ENCODE results near the gene MRPL54. TPM values are rescaled to one million over a fixed set of nuclear protein-coding genes. Genes with fewer than 3 reads are reported as not detected.
A peak's percentile ranks its signal among the peaks of the same experiment; 100 is the strongest.
"Not testable (repeated sequence)": the region's sequence is repeated elsewhere in the genome, so short reads cannot be mapped to it uniquely, and the experiment has no call there.

The MRPL54 gene
- total RNA-seq, 2 donors from 2014 or later, result 67.3 to 74.2 TPM

GRCh38 chr19:3751236-3751635, 11.2 kb upstream of the MRPL54 start:
- Mint-ChIP-seq H3K4me3 (no peak overlapping the region), H3K4me1 (ENCODE audit: low read depth) (peaks cover 6% of the 10 kb centered on the region), H3K9me3 (no peaks in the 10 kb centered on the region), H3K27me3 (ENCODE audit: low read depth) (no peaks in the 10 kb centered on the region), H3K27ac (no peak overlapping the region), H3K36me3 (ENCODE audit: insufficient read depth in 2 of 2) (peaks cover 0 to 16% of the 10 kb centered on the region in 2 donors)
- DNase-seq (no peak), ATAC-seq (replicated peaks in 1 of 2) (no peak)

- DNase-seq, result no peak
- no peak overlapping the region for H3K4me3 Mint-ChIP-seq
- H3K27ac Mint-ChIP-seq, result no peak overlapping the region
- no peak for ATAC-seq (replicated peaks in 1 of 2)
- H3K27me3 Mint-ChIP-seq (ENCODE audit: low read depth), result no peaks in the 10 kb centered on the region
- peaks cover 6% of the 10 kb centered on the region for H3K4me1 Mint-ChIP-seq (ENCODE audit: low read depth)
- no peaks in the 10 kb centered on the region for H3K9me3 Mint-ChIP-seq
- H3K36me3 Mint-ChIP-seq (ENCODE audit: insufficient read depth in 2 of 2), result peaks cover 0 to 16% of the 10 kb centered on the region in 2 donors
Measured at GRCh38 chr19:3752492-3752891, 10.0 kb upstream of the MRPL54 start.

GRCh38 chr19:3753631-3754410, 8.7 kb upstream of the MRPL54 start:
- peaks cover 7% of the 10 kb centered on the region for H3K4me1 Mint-ChIP-seq (ENCODE audit: low read depth)
- DNase-seq (no peak), ATAC-seq (replicated peaks in 1 of 2) (no peak)
- no peak overlapping the region for H3K27ac Mint-ChIP-seq
- no peak overlapping the region for H3K4me3 Mint-ChIP-seq
- no peaks in the 10 kb centered on the region for H3K27me3 Mint-ChIP-seq (ENCODE audit: low read depth)
- H3K36me3 Mint-ChIP-seq (ENCODE audit: insufficient read depth in 2 of 2), result peaks cover 0 to 16% of the 10 kb centered on the region in 2 donors
- H3K9me3 Mint-ChIP-seq, result no peaks in the 10 kb centered on the region

GRCh38 chr19:3757705-3758104, 4.8 kb upstream of the MRPL54 start:
- not testable (repeated sequence) for DNase-seq; H3K9me3 Mint-ChIP-seq; H3K27me3 Mint-ChIP-seq (ENCODE audit: low read depth); H3K36me3 Mint-ChIP-seq (ENCODE audit: insufficient read depth in 2 of 2); H3K4me3 Mint-ChIP-seq; H3K27ac Mint-ChIP-seq; ATAC-seq (replicated peaks in 1 of 2)
- H3K4me1 Mint-ChIP-seq (ENCODE audit: low read depth), result peaks cover 44% of the 10 kb centered on the region

- H3K27ac Mint-ChIP-seq, result not testable (repeated sequence)
Measured at GRCh38 chr19:3758297-3758696, 4.2 kb upstream of the MRPL54 start.

GRCh38 chr19:3759482-3760254, 2.8 kb upstream of the MRPL54 start:
- H3K4me3 Mint-ChIP-seq, result peak overlapping the region; percentile 41 to 100
- no peaks in the 10 kb centered on the region for H3K27me3 Mint-ChIP-seq (ENCODE audit: low read depth)
- no peaks in the 10 kb centered on the region for H3K9me3 Mint-ChIP-seq
- ATAC-seq (replicated peaks in 1 of 2) (no peak), DNase-seq (no peak)
- peaks cover 2 to 8% of the 10 kb centered on the region in 2 donors for H3K36me3 Mint-ChIP-seq (ENCODE audit: insufficient read depth in 2 of 2)
- no peak overlapping the region for H3K27ac Mint-ChIP-seq
- peaks cover 52% of the 10 kb centered on the region for H3K4me1 Mint-ChIP-seq (ENCODE audit: low read depth)

More at GRCh38 chr19:3758297-3758696, 4.2 kb upstream of the MRPL54 start:
- H3K9me3 Mint-ChIP-seq; H3K36me3 Mint-ChIP-seq (ENCODE audit: insufficient read depth in 2 of 2); ATAC-seq (replicated peaks in 1 of 2); H3K27me3 Mint-ChIP-seq (ENCODE audit: low read depth); DNase-seq; H3K4me3 Mint-ChIP-seq: not testable (repeated sequence)
- peaks cover 50% of the 10 kb centered on the region for H3K4me1 Mint-ChIP-seq (ENCODE audit: low read depth)

- peaks cover 2 to 5% of the 10 kb centered on the region in 2 donors for H3K36me3 Mint-ChIP-seq (ENCODE audit: insufficient read depth in 2 of 2)
- H3K27me3 Mint-ChIP-seq (ENCODE audit: low read depth), result no peaks in the 10 kb centered on the region
- peak overlapping the region; percentile 95 for H3K27ac Mint-ChIP-seq
- H3K4me3 Mint-ChIP-seq, result peak overlapping the region; percentile 93 to 100
- DNase-seq (peak in 1 of 2 donors; percentile 14), ATAC-seq (replicated peaks in 1 of 2) (no peak)
- H3K9me3 Mint-ChIP-seq, result no peaks in the 10 kb centered on the region
- peaks cover 46% of the 10 kb centered on the region for H3K4me1 Mint-ChIP-seq (ENCODE audit: low read depth)
Measured at GRCh38 chr19:3760871-3761361, 1.6 kb upstream of the MRPL54 start.

- Mint-ChIP-seq H3K4me3 (peak within 1 kb of the TSS; percentile 98 to 100), H3K36me3 (ENCODE audit: insufficient read depth in 2 of 2) (peaks cover 2 to 8% of the 10 kb centered on the region in 2 donors), H3K9me3 (no peaks in the 10 kb centered on the region), H3K27me3 (ENCODE audit: low read depth) (no peaks in the 10 kb centered on the region), H3K4me1 (ENCODE audit: low read depth) (peaks cover 51% of the 10 kb centered on the region), H3K27ac (peak within 1 kb of the TSS; percentile 96)
- peak; percentile 57 to 67 for ATAC-seq (replicated peaks in 1 of 2)
- DNase-seq, result peak; percentile 95 to 98
Measured at GRCh38 chr19:3761382-3762129, 926 bp upstream of the MRPL54 start, which contains the start of gene APBA3. APBA3 (minus strand) TSS chr19:3761692; CDS start chr19:3760264, 1,428 bp downstream.

- Mint-ChIP-seq H3K27me3 (ENCODE audit: low read depth) (no peaks in the 10 kb centered on the region), H3K27ac (peak overlapping the region; percentile 96), H3K9me3 (no peaks in the 10 kb centered on the region), H3K4me3 (peak overlapping the region; percentile 98 to 100), H3K4me1 (ENCODE audit: low read depth) (peaks cover 54% of the 10 kb centered on the region), H3K36me3 (ENCODE audit: insufficient read depth in 2 of 2) (peaks cover 2 to 8% of the 10 kb centered on the region in 2 donors)
- DNase-seq, result no peak
- ATAC-seq (replicated peaks in 1 of 2), result no peak
Measured at GRCh38 chr19:3762130-3762473, 380 bp upstream of the MRPL54 start.

- Mint-ChIP-seq H3K36me3 (ENCODE audit: insufficient read depth in 2 of 2) (peaks cover 3 to 10% of the 10 kb centered on the region in 2 donors), H3K27ac (no peak overlapping the region), H3K4me3 (no peak overlapping the region), H3K27me3 (ENCODE audit: low read depth) (no peaks in the 10 kb centered on the region), H3K4me1 (ENCODE audit: low read depth) (peaks cover 41% of the 10 kb centered on the region), H3K9me3 (no peaks in the 10 kb centered on the region)
- DNase-seq (no peak), ATAC-seq (replicated peaks in 1 of 2) (no peak)
Measured at GRCh38 chr19:3765121-3765520, 2.6 kb downstream of the MRPL54 start.

GRCh38 chr19:3765757-3766156, 3.3 kb downstream of the MRPL54 start:
- not testable (repeated sequence) for DNase-seq; H3K4me3 Mint-ChIP-seq; ATAC-seq (replicated peaks in 1 of 2); H3K9me3 Mint-ChIP-seq; H3K27me3 Mint-ChIP-seq (ENCODE audit: low read depth); H3K27ac Mint-ChIP-seq; H3K36me3 Mint-ChIP-seq (ENCODE audit: insufficient read depth in 2 of 2)
- H3K4me1 Mint-ChIP-seq (ENCODE audit: low read depth), result peaks cover 35% of the 10 kb centered on the region

- peaks cover 2 to 5% of the 10 kb centered on the region in 2 donors for H3K36me3 Mint-ChIP-seq (ENCODE audit: insufficient read depth in 2 of 2)
- H3K27ac Mint-ChIP-seq, result peak overlapping the region; percentile 24
- DNase-seq, result no peak
- H3K4me3 Mint-ChIP-seq, result no peak overlapping the region
- H3K4me1 Mint-ChIP-seq (ENCODE audit: low read depth), result peaks cover 27% of the 10 kb centered on the region
- no peaks in the 10 kb centered on the region for H3K27me3 Mint-ChIP-seq (ENCODE audit: low read depth)
- ATAC-seq (replicated peaks in 1 of 2), result no peak
- H3K9me3 Mint-ChIP-seq, result no peaks in the 10 kb centered on the region
Measured at GRCh38 chr19:3766520-3766919, 4.0 kb downstream of the MRPL54 start.

Data from activated T-cell treated with anti-CD3 and anti-CD28 coated beads, Interleukin-2, amount 50 U/mL, for 72 hours (primary cell).